Hippocampal formation (tissue), 2 donors: Measurements from ENCODE around the gene RIN2.

Experiments used
- DNase-seq, 2 donors: peaks; one replicate each; lab custom pipeline; 2025; lab: John Stamatoyannopoulos, UW

Gene RIN2

GRCh38 chr20:19758133-19758500, at the start of gene RIN2:
TSS of gene RIN2 (plus strand) at chr20:19758258. CDS start at chr20:19889602, 131,344 bp downstream.
- DNase-seq, result peak in 1 of 2 donors; percentile 63

DNA sequence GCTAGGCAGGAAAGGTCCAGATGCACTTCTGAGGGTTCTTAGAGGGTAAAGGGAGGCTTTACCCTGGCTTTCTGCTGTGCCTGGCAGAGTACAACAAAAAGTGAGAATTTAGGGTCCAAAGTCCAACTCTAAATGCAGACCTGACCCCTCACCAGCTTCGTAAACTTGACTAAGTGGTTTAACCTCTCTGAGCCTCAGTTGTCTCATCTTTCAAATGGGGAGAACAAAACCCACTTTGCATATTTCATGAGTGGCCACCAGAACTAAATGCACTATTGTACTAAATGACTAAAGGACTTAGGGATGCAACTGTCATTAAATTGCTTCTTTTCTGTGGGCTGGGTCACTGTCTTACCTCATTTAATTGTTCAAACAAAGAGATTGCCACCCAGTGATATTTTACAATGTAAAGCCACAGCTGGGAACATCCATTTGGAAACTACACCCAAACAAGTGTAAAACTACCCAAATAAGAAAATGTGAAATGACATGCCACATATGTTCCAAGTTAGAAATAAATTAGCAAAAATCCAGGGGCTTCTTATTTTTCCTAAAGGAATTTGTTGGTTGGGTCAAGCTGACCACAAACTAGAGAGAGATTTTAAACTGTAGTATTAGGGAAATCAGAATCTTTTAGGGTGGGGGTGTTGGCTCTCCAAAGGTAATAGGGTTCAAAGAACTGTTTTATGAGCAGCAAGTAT, 48.3 kb upstream of the RIN2 start:
- no peak for DNase-seq

DNA sequence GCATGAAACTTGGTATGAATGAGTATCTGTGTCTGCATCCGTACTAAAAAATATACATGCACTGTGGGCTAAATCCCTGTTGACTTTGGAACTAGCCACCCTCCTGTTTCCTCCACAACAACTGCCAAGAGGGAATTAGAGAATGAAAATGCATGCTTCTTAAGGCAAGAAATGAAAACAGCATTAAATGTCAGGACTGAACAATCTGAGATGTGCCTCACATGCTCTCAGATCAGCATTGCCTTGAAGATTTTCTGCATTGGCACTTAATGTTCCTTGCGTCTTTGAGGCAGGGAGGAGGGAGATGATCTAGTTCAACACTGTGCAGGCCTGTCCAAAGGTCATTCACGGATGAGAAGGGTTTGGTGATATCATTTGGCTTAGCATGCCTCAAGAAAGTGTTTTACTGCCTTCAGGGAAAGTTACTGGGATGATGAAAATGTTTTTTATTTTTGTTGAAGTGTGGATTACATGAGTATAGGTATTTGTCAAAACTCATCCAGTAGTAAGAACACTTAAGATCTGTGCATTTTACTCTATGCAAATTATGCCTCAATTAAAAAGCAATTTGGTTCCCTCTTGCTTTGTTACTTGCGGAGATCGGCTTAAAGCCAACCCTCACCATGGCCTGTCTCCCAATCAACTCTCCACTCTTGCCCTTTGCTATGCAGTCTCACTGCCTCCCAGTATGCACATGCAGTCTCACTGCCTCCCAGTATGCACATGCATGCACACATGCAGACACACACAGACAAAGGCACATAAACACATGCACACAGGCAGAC, 47.5 kb upstream of the RIN2 start:
- no peak for DNase-seq

GRCh38 chr20:19711126-19711525, 46.9 kb upstream of the RIN2 start:
- DNase-seq, result no peak

DNA sequence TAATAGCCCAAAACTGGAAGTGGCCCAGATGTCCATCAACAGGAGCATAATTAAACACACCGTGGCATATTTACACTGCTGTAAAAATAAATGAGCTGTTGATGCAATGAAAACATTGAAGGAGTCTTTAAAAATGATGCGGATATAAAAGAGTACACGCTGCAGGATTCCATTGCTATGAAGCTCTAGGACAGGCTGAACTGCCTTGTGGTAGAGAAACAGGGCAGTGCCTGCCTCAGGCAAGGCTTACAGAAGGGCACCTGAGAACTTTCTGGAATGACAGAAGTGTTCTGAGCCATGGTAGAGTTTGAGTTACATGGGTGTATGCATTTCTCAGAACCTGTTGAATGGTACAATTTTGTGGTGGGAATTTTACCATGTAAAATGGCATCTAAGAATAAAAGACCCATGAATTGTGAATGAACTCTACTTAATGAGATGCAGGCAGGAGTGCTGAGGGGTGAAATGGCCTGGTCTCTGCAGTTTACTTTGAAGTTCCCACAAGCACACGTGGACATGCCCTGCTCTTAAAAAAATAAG, 45.3 kb upstream of the RIN2 start:
- no peak for DNase-seq

- no peak for DNase-seq
Observed at GRCh38 chr20:19713822-19714578, 44.1 kb upstream of the RIN2 start.

DNA sequence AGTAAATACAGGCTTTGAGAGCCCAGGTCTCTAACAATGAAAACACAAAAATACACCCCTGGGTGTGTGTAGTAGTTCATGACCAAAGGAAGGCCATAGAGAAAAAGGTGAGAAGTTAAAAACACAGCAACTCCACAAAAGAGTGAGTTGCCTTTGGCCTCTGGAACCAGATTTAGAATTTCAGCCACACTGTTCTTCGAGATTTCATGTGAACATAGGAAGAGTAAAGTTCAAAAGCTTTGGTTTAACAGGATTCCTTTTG, 43.5 kb upstream of the RIN2 start:
- no peak for DNase-seq

- no peak for DNase-seq
Observed at GRCh38 chr20:19715986-19716385, 42.1 kb upstream of the RIN2 start.

DNA sequence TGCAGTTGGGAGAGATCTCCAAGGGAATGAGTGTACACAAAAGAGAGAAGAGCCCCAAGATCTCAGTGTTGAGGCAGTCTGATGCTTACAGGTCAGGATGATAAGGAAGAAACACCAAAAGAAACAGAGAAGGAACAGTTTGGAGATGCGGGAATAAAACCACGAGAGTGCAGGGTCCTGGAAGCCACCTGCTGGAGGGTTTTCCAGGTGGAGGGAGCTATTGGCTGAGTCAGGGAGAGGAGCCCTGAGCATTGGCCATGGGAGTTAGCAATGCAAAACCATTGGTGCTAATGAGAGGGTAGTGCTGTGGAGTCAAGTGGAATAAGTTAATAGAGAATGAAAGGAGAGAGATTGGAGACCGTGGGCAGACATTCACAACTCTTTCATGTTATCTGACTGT, 39.2 kb upstream of the RIN2 start:
- no peak for DNase-seq

DNA sequence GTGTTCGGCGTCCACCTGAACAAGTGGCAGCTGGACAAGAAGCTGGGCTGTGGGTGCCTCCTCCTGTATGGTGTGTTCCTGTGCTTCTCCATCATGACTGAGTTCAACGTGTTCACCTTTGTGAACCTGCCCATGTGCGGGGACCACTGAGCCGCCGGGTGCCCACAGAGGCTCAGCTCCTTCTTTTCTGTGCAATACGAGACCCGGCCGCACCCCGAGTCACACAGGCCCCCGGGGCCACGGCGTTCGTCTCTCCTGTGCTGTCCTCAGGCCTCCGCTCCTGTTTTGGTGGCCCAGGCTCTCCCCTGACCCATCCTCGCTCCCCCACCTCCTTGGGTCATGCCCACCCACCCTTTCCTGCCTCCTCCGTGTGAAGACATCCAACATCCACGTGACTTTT, 37.1 kb upstream of the RIN2 start:
- DNase-seq, result no peak

GRCh38 chr20:19723051-19723450, 35.0 kb upstream of the RIN2 start:
- DNase-seq, result no peak

- no peak for DNase-seq
Observed at GRCh38 chr20:19723813-19724430, 34.1 kb upstream of the RIN2 start.

DNA sequence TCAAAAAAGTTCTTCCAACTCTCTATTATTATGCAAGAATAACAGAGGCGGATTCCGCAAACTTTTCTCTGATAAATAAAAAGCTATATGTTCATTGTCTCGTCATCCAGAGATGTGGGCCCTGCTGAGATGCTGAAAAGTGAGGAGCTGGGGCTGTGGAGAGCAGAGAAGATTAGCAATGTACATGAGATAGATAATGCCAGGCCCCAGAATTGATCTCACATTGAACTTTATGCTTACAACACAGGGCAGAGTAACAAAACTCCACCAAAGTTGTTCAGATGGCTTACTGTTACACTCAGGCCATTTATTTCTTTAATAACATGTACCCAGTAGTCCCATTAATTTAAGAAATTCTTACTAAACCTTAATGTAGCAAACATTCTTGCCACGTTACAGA, 32.7 kb upstream of the RIN2 start:
- DNase-seq, result no peak

DNA sequence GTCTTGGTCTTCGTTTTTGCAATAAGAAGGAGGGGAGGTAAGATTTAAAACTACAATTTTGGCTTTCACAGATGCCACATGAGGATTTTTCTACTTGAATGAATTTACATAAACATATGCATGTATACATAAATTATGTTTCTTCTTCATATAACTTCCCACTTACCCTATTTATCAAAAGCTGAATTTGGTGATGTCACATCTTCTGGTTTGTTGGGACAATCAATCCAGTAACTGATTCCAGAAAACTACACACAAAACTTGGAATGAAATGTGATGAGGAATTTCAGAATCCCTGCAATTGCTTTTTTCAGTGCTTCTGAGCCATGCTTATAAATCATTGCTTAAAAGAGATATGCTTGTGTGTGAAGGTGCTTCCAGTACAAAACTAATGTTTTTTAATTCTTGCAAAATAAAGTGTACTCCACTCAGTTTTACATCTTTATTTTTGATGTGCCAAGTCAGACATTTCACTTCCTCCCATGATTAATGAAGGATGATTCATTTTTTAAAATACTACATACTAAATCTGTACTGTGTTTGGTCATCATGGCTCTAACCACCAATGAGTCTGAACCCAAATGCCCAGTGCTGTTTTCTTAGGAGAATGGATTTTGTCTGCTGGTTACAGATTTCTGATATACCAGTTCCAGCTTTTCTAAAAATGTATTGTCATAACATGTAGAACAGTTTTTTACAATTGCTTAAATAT, 32.1 kb upstream of the RIN2 start:
- no peak for DNase-seq

DNA sequence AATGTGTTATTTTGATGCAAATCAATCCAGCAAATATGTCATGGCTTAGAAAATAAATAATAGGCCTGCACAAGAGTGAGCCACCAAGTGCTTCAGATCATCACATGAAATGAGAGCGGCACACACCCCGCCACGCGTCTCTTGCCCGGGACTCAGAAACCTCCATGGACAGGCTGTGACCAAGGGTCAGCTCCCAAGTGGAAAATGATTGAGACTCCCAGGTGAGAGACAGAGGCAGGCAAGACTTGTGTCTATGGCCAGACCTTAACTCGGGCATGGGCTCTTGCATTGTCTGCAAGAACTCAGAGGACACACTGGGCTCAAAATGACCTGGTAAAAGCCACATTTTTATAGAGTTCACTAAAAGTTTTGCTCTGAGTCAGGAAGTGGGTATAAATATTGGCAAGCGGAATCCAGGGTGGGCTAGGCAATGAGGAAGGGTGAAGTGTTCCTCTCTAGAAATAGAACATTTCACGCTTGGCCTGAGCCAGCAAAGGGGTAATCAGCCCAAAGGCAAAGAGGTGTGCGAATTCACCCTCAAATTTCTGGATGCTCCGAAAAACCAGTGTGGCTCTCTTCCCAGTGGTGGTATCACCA, 30.7 kb upstream of the RIN2 start:
- DNase-seq, result no peak

- no peak for DNase-seq
Observed at GRCh38 chr20:19729672-19730071, 28.4 kb upstream of the RIN2 start.

GRCh38 chr20:19730706-19731105, 27.4 kb upstream of the RIN2 start:
- DNase-seq, result no peak

DNA sequence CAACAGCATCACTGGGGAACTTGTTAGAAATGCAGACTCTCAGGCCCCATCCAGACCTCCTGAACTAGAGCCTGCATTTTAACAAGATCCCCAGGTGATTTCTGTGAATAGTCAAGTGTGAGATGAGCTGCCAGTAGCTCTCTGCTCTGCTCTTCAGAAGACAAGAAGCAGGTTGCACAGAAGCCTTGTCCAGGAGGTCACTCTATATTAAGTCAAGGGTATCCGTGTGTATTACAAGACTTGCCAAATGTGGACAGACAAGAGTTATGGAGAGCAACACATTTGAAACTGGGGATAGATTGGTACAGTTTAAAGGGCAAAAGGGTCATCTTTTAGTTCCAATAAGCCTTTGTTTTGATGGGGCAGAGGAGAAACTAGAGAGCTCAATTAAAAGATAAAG, 23.2 kb upstream of the RIN2 start:
- no peak for DNase-seq

DNA sequence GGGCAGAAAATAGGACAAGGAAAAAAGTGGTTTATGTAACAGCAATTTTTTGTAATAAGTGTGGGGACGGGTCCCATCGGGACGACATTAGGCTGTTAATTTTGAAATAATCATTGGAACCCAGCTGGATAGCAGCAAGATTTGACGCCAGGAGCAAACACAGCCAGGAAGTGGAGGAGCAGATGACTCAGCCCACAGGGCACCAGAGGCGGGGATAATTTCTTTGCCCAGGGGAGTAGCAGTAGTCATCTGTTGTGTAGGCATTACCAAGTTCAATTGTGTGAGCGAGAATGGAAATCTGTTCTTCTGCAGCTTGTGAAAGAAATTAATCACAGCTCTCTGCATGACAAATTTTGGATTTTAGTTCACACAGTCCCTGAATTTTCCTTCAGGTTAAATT, 22.6 kb upstream of the RIN2 start:
- DNase-seq, result peak in 1 of 2 donors; percentile 73

- DNase-seq, result no peak
Observed at GRCh38 chr20:19737025-19737424, 21.0 kb upstream of the RIN2 start.

- DNase-seq, result no peak
Observed at GRCh38 chr20:19738951-19739350, 19.1 kb upstream of the RIN2 start.
